Activated CD4-positive, alpha-beta T cell treated with anti-CD3 and anti-CD28 coated beads, Interleukin-2, amount 50 U/mL, for 16 hours (primary cell): Measurements from ENCODE around the gene RNF121.

ENCODE experiments used
- DNase-seq: peaks from one replicate; pipeline ENCODE4 v3.0.0-alpha.2; 2020

RNF121 gene

GRCh38 chr11:72039856-72040401, 111.1 kb downstream of the RNF121 start:
- no peak for DNase-seq

GRCh38 chr11:72040491-72041363, 111.9 kb downstream of the RNF121 start:
- peak; percentile 57 for DNase-seq

- DNase-seq = no peak
These were observed 112.7 kb downstream of the RNF121 start for GRCh38 chr11:72041364-72042063.

- DNase-seq = no peak
These were observed 113.4 kb downstream of the RNF121 start for GRCh38 chr11:72042064-72042745.

- no peak for DNase-seq
These were observed 117.0 kb downstream of the RNF121 start for GRCh38 chr11:72045849-72046248.
